Psoas muscle (tissue), 8 donors: ENCODE measurements around the gene ARMH2. TPM values are rescaled to one million over a fixed set of nuclear protein-coding genes. Genes with fewer than 3 reads are reported as not detected.

Experiments used
- ATAC-seq, 4 donors: fragments of 200-7000 bp; cut with Tn5 transposase; one replicate each; pipeline ENCODE4 v1.9.1; 2020; ENCODE audit warnings: moderate library complexity in 3 of 4, mild to moderate bottlenecking in 2 of 4
- DNase-seq, 2 donors: peaks; one replicate each; pipeline ENCODE4 v3.0.0-alpha.2; 2020
- H3K27ac ChIP-seq: fragments of 200-600 bp; one replicate; pipeline ENCODE4 v1.8.0; 2022
- H3K27me3 ChIP-seq, 3 donors: fragments of 200-600 bp in 1 of 3; one replicate each; pipeline versions ENCODE4 v1.6.1 to v1.8.0; 2013 to 2022; ENCODE audit warnings: low read length in 2 of 3, mild to moderate bottlenecking in 2 of 3, moderate library complexity in 1 of 3; ENCODE audit not compliant: insufficient read depth in 3 of 3
- H3K36me3 ChIP-seq, 2 donors: fragments of 200-600 bp in 1 of 2; one replicate each; pipeline versions ENCODE4 v1.6.1 to v1.8.0; 2013 to 2022; ENCODE audit warnings: low read depth in 1 of 2, mild to moderate bottlenecking in 1 of 2, moderate library complexity in 1 of 2; ENCODE audit not compliant: insufficient read depth in 1 of 2
- H3K4me1 ChIP-seq: fragments of 200-600 bp; one replicate; pipeline ENCODE4 v1.8.0; 2022
- H3K4me3 ChIP-seq: fragments of 200-600 bp; one replicate; pipeline ENCODE4 v1.8.0; 2022; ENCODE audit warnings: mild to moderate bottlenecking
- H3K9me3 ChIP-seq: fragments of 200-600 bp; one replicate; pipeline ENCODE4 v1.8.0; 2022
- WGBS, 3 donors: extraction: QIAGEN DNeasy Blood & Tissue Kit; methylation state at CpG; one replicate each; pipeline versions ENCODE4 v1.1.6 to v1.1.7; 2013; 5-methylcytosine and 5-hydroxymethylcytosine counted together
- intact Hi-C, 2 donors: fragments of 100-400 bp; cut with DNase I; formaldehyde crosslinking; loops; one replicate each; pipeline versions ENCODE4 v1.11.0 to v1.14.2; 2022
- polyA plus RNA-seq, 3 donors: library from polyadenylated mRNA; stranded (reverse); fragments of 200-250 nt; gene quantifications; one replicate each; pipeline ENCODE4 v1.2.3, GENCODE V29; 2013
- total RNA-seq, 4 donors: library from RNA; stranded (reverse); fragmentation: NEBNext Ultra II Directional in 2 of 4; extraction: Animal tissue kit (Norgen Biotek cat#: 25700) in 2 of 4; gene quantifications; one replicate each; pipeline versions ENCODE4 v1.2.1 to v1.2.4, GENCODE V29; 2021 to 2023
- TF ChIP-seq, protein P1 (sequence below): fragments of 200-600 bp; IDR thresholded peaks from one replicate; pipeline ENCODE4 v1.8.0; 2022; ENCODE audit warnings: antibody characterized with exemption
- donor health status: healthy with polysubstance abuse.
- donor health status: DM: no; HTN: no; CAD: no; lungs with moderate emphysema.
- donor health status: Bipolar disorder and iron deficiency.
- donor health status: healthy.
- donor health status: DM: yes; HTN: yes; CAD: no.
- donor health status: DM: no; HTN: no; CAD: no.
- donor health status: DM: no; HTN: no; CAD: no.
- donor health status: DM: yes; HTN: yes; CAD: no.

The ARMH2 gene
- total and polyA plus RNA-seq, 7 donors: not detected

DNA sequence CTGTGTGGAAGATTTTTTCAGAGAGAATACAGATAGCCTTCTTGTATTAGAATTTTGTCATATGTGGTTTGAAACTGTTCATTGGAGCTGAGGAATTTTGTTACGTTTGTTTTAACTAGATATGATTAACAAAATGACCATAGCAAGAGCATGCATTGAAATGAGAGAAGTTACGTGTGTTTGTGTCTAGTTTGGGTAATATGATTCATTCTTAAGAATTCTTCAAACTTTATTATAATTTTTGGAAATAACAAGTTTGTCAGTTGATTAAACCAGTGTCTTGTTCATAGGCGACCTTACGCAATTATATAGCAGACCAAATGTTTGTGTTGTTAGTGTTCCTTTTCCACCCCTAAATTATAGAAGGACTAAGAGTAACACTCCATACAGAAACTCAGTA lies 18.5 kb downstream of the ARMH2 start:
- DNase-seq (no peak), ATAC-seq (no peak)
- H3K4me3 ChIP-seq: no peak overlapping the region
- H3K36me3 ChIP-seq: peaks cover 0 to 43% of the 10 kb centered on the region in 2 donors
- H3K27me3 ChIP-seq: no peaks in the 10 kb centered on the region
- H3K27ac ChIP-seq: no peak overlapping the region
- intact Hi-C loops: no loop called here
- 95 to 99% (median 96%) methylated on average over 4 of the region's 4 CpGs for WGBS, 3 donors
- TF ChIP-seq, protein P1, sequence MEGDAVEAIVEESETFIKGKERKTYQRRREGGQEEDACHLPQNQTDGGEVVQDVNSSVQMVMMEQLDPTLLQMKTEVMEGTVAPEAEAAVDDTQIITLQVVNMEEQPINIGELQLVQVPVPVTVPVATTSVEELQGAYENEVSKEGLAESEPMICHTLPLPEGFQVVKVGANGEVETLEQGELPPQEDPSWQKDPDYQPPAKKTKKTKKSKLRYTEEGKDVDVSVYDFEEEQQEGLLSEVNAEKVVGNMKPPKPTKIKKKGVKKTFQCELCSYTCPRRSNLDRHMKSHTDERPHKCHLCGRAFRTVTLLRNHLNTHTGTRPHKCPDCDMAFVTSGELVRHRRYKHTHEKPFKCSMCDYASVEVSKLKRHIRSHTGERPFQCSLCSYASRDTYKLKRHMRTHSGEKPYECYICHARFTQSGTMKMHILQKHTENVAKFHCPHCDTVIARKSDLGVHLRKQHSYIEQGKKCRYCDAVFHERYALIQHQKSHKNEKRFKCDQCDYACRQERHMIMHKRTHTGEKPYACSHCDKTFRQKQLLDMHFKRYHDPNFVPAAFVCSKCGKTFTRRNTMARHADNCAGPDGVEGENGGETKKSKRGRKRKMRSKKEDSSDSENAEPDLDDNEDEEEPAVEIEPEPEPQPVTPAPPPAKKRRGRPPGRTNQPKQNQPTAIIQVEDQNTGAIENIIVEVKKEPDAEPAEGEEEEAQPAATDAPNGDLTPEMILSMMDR: no peak
- H3K4me1 ChIP-seq: peaks cover 12% of the 10 kb centered on the region
- no peaks in the 10 kb centered on the region for H3K9me3 ChIP-seq

DNA sequence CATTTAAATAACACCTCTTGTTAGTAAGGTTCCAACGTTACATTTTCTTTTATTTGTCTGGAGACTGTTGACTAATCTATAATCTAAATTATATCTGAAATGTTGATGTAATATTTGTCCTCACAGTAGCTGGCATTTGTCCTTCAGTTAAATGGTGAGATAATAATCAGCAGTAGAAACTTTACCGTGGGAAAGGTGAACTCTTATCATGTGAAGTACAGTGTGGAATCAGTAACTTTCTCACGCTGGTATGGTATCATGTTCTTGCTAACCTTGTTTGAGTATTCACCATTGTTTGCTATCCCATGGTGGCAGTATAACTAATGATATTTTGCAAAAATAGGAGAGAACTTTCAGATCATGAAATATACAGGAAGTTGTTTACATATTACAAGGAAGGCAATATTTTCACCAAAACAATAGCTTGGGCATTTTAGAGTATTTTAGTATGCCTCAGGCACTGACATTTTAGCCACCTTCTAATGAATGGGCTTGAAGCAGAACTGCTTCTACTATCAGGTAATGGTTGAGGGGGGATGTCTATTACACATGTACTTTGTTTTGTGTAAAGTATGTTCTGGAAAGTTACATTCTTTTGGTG lies 19.2 kb downstream of the ARMH2 start:
- no peak for DNase-seq
- WGBS, 3 donors: 67 to 71% (median 71%) methylated on average over 3 of the region's 3 CpGs
- Histone ChIP-seq H3K9me3 (no peaks in the 10 kb centered on the region), H3K36me3 (peaks cover 0 to 36% of the 10 kb centered on the region in 2 donors), H3K4me3 (no peak overlapping the region), H3K4me1 (peaks cover 12% of the 10 kb centered on the region), H3K27ac (no peak overlapping the region), H3K27me3 (no peaks in the 10 kb centered on the region)
- intact Hi-C loops: loop anchor here in 1 of 2 donors (5.0 kb wide), 1 partner anchor 57 kb away; no protein-coding TSS in a partner anchor
- ATAC-seq: no peak
- TF ChIP-seq, protein P1: no peak

- no peak for ATAC-seq
- DNase-seq: no peak
- Histone ChIP-seq H3K27ac (no peak overlapping the region), H3K27me3 (no peaks in the 10 kb centered on the region), H3K9me3 (no peaks in the 10 kb centered on the region), H3K4me3 (no peak overlapping the region), H3K36me3 (peaks cover 0 to 29% of the 10 kb centered on the region in 2 donors), H3K4me1 (peaks cover 12% of the 10 kb centered on the region)
- TF ChIP-seq, protein P1: no peak
- intact Hi-C loops: loop anchor here in 1 of 2 donors (5.0 kb wide), 1 partner anchor 57 kb away; no protein-coding TSS in a partner anchor
Observed at GRCh38 chr6:24778878-24779277, 19.8 kb downstream of the ARMH2 start.

- WGBS, 3 donors: 57 to 97% (median 97%) methylated on average over 1 of the region's 1 CpG
- Histone ChIP-seq H3K4me1 (peaks cover 12% of the 10 kb centered on the region), H3K4me3 (no peak overlapping the region), H3K27me3 (no peaks in the 10 kb centered on the region), H3K27ac (no peak overlapping the region), H3K36me3 (peaks cover 0 to 24% of the 10 kb centered on the region in 2 donors), H3K9me3 (no peaks in the 10 kb centered on the region)
- intact Hi-C loops: loop anchor here in 1 of 2 donors (5.0 kb wide), 1 partner anchor 56 kb away; no protein-coding TSS in a partner anchor
- DNase-seq (no peak), ATAC-seq (no peak)
- TF ChIP-seq, protein P1: no peak
Observed at GRCh38 chr6:24778121-24778520, 20.6 kb downstream of the ARMH2 start.

- H3K4me3 ChIP-seq: no peak overlapping the region
- peaks cover 12% of the 10 kb centered on the region for H3K4me1 ChIP-seq
- TF ChIP-seq, protein P1: no peak
- 74 to 83% (median 76%) methylated on average over 1 of the region's 1 CpG for WGBS, 3 donors
- ATAC-seq (no peak), DNase-seq (no peak)
- H3K9me3 ChIP-seq: no peaks in the 10 kb centered on the region
- H3K27me3 ChIP-seq: no peaks in the 10 kb centered on the region
- H3K36me3 ChIP-seq: peaks cover 0 to 15% of the 10 kb centered on the region in 2 donors
- intact Hi-C loops: loop anchor here in 1 of 2 donors (5.0 kb wide), 1 partner anchor 55 kb away; no protein-coding TSS in a partner anchor
- H3K27ac ChIP-seq: no peak overlapping the region
Observed at GRCh38 chr6:24777227-24777626, 21.5 kb downstream of the ARMH2 start.
